GF-D8 (cell line): Measurements from ENCODE around the gene INPP5A.

Source experiments
- DNase-seq: peaks from one replicate; lab custom pipeline; 2025; lab: John Stamatoyannopoulos, UW

Gene INPP5A

GRCh38 chr10:132710036-132710686 is 172.6 kb downstream of the INPP5A start:
- DNase-seq = no peak

- no peak for DNase-seq
These were observed 173.4 kb downstream of the INPP5A start for GRCh38 chr10:132710746-132711612.

GRCh38 chr10:132711613-132712121 is 174.1 kb downstream of the INPP5A start:
- no peak for DNase-seq

- no peak for DNase-seq
These were observed 174.7 kb downstream of the INPP5A start for GRCh38 chr10:132712291-132712690.

GRCh38 chr10:132712743-132713142 is 175.2 kb downstream of the INPP5A start:
- DNase-seq = no peak

GRCh38 chr10:132713421-132714095 is 176.0 kb downstream of the INPP5A start:
- DNase-seq = no peak

GRCh38 chr10:132714096-132714985 is 176.8 kb downstream of the INPP5A start:
- DNase-seq = no peak

GRCh38 chr10:132714986-132715775 is 177.6 kb downstream of the INPP5A start:
- no peak for DNase-seq

GRCh38 chr10:132715776-132716680 is 178.4 kb downstream of the INPP5A start:
- DNase-seq = no peak

- DNase-seq = no peak
These were observed 179.3 kb downstream of the INPP5A start for GRCh38 chr10:132716691-132717490.

GRCh38 chr10:132721725-132722124 is 184.1 kb downstream of the INPP5A start:
- DNase-seq = no peak

- no peak for DNase-seq
These were observed 185.1 kb downstream of the INPP5A start for GRCh38 chr10:132722394-132723329.

- no peak for DNase-seq
These were observed 185.9 kb downstream of the INPP5A start for GRCh38 chr10:132723330-132723970.

- peak; percentile 3 for DNase-seq
These were observed 186.9 kb downstream of the INPP5A start for GRCh38 chr10:132724446-132724845.

GRCh38 chr10:132725202-132725601 is 187.6 kb downstream of the INPP5A start:
- DNase-seq = no peak

GRCh38 chr10:132726194-132726593 is 188.6 kb downstream of the INPP5A start:
- DNase-seq = no peak

- no peak for DNase-seq
These were observed 189.4 kb downstream of the INPP5A start for GRCh38 chr10:132726951-132727350.
